ENCODE measurements around the gene RIPK3. TPM values are rescaled to one million over a fixed set of nuclear protein-coding genes. Genes with fewer than 3 reads are reported as not detected.

The RIPK3 gene
- total RNA-seq, 4 donors from 2014 or later, result 6.3 to 18.0 (median 7.2) TPM

DNA sequence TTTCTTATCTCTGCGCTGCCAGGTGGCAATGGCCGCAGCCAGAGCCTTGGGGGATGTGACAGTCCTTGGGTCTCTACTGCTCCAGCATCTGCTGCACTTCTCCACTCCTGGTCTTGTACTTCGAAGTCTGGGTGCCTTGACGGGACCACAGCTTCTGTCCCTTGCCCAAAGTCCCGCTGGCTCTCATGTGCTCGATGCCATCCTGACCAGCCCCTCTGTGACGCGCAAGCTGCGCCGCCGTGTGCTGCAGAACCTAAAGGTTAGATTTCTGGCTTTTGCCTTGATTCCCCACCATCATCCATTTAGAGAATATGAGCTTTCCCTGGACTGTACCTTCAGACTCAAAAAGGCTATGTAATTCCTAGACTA lies 35.8 kb downstream of the RIPK3 start:
- intact Hi-C loops (cut with DNase I; ENCODE audit: low total_unique reads), result no loop called here
- 90 to 97% methylated on average over 11 of the region's 11 CpGs for WGBS, 2 donors
- H3K4me3 ChIP-seq (ENCODE audit: low read depth, poor library complexity, severe bottlenecking), result no peak overlapping the region
- TF ChIP-seq, protein P1, sequence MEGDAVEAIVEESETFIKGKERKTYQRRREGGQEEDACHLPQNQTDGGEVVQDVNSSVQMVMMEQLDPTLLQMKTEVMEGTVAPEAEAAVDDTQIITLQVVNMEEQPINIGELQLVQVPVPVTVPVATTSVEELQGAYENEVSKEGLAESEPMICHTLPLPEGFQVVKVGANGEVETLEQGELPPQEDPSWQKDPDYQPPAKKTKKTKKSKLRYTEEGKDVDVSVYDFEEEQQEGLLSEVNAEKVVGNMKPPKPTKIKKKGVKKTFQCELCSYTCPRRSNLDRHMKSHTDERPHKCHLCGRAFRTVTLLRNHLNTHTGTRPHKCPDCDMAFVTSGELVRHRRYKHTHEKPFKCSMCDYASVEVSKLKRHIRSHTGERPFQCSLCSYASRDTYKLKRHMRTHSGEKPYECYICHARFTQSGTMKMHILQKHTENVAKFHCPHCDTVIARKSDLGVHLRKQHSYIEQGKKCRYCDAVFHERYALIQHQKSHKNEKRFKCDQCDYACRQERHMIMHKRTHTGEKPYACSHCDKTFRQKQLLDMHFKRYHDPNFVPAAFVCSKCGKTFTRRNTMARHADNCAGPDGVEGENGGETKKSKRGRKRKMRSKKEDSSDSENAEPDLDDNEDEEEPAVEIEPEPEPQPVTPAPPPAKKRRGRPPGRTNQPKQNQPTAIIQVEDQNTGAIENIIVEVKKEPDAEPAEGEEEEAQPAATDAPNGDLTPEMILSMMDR (IDR thresholded peaks at IDR 0.05), result no peak
- no peak for TF ChIP-seq POLR2A (IDR thresholded peaks at IDR 0.05)
- no peak for DNase-seq (ENCODE audit: low spot score in 2 of 2)

DNA sequence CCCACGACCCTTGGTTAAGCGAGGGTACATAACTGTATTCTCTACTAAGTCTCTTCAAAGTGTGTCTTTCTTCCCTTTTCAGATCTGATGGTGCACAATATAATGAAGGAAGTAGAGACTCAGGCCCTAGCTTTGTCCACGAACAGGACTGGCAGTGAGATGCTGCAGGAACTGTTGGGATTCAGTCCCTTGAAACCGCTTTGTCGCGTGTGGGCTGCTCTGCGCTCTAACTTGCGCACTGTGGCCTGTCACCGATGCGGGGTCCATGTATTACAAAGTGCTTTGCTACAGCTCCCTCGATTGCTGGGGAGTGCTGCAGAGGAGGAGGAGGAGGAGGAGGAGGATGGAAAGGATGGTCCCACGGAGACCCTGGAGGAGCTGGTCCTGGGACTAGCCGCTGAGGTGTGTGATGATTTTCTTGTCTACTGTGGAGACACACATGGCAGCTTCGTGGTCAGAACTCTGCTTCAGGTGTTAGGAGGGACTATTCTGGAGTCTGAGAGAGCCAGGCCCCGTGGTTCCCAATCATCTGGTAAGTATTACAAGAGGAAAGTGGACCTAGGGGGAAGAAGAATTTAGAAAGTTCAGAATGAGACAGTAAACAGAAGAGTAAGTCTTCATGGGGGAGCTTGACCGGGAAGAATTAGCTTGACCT lies 39.3 kb downstream of the RIPK3 start:
- H3K4me3 ChIP-seq (ENCODE audit: low read depth, poor library complexity, severe bottlenecking), result peak overlapping the region; percentile 85
- DNase-seq (ENCODE audit: low spot score in 2 of 2), result peak in 1 of 2 donors; percentile 70
- WGBS, 2 donors, result 25 to 29% methylated on average over 16 of the region's 16 CpGs
- intact Hi-C loops (cut with DNase I; ENCODE audit: low total_unique reads), result no loop called here
- TF ChIP-seq POLR2A (IDR thresholded peaks at IDR 0.05), result no peak
- TF ChIP-seq, protein P1 (IDR thresholded peaks at IDR 0.05), result no peak

DNA sequence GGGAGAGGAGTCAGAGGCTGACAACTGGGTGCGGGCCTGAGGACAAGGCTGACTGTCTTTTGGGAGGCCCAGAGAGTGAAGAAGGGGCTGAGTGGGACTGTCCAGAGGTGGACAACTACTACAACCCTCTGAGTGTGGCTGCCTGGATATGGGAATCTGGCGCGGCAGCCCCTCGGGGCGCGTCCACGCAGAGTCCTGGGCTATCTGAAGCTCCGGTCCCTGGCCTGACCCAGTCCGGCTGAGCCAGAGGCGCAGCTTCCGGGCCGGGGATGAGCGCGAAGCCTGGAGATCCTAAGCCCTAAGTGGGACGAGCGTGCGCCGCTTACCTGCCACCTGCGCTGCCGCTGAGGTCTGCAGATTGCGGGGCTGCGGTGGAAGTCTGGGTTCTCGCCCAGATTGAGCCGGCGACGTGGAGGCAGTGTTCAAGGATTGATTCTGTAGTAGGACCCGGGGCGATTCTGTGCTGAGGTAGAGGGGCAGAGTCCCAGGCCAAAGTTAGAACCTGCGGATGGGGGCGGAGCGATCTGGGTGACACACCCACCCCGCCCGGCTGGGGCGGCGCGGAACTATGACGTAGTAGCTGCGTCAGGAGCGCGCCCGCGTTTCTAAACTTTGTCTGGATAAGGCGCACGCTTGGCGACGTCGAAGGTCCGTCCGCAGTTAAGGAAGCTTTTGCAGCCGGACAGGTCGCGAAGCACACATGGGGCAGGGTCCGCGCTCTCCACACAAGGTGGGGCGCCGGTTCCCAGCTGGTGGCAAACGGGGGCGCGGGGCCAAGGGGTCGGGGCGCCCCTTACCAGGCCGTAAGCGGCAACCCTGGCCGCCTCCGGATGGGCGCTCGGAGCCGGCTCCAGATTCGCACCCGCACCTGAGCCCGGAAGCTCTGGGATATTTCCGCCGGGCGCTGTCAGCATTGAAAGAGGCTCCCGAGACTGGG lies 40.3 kb downstream of the RIPK3 start, which contains the start of the genes DHRS1 and NOP9:
Gene DHRS1 (minus strand): TSS at position 526 of the 937 bp plus-strand sequence. CDS start 674 bp downstream, outside the sequence.
Gene NOP9 (plus strand): TSS at position 596 of the 937 bp plus-strand sequence. CDS start 105 bp downstream, at position 701.
- 0 to 1% methylated on average over 47 to 66 of the region's 75 CpGs for WGBS, 2 donors
- H3K4me3 ChIP-seq (ENCODE audit: low read depth, poor library complexity, severe bottlenecking), result peak within 1 kb of the TSS; percentile 85
- TF ChIP-seq, protein P1 (IDR thresholded peaks at IDR 0.05), result no peak
- peak in 1 of 2 donors; percentile 32 for TF ChIP-seq POLR2A (IDR thresholded peaks at IDR 0.05)
- intact Hi-C loops (cut with DNase I; ENCODE audit: low total_unique reads), result no loop called here
- DNase-seq (ENCODE audit: low spot score in 2 of 2), result peak; percentile 90 to 99

DNA sequence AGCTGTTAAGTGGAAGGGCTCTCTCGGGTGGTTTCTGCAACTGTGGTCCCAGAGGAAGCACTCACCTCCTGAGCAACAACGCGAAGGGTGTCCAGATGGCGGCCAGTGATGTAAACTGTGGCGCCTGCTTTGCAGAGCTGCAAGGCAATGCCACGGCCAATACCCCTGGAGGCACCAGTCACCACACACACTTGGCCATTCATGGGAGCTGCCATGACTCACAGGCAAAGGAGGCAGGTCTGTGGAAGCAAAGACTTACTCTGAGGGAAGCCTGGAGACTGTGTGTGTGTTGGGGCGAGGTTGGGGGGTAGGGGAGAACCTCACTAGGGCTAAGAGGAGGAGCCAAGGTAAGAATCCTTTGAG lies 40.9 kb downstream of the RIPK3 start:
- H3K4me3 ChIP-seq (ENCODE audit: low read depth, poor library complexity, severe bottlenecking), result peak overlapping the region; percentile 85
- intact Hi-C loops (cut with DNase I; ENCODE audit: low total_unique reads), result no loop called here
- DNase-seq (ENCODE audit: low spot score in 2 of 2), result no peak
- WGBS, 2 donors, result 31 to 38% methylated on average over 7 of the region's 7 CpGs
- TF ChIP-seq, protein P1 (IDR thresholded peaks at IDR 0.05), result no peak
- TF ChIP-seq POLR2A (IDR thresholded peaks at IDR 0.05), result no peak

DNA sequence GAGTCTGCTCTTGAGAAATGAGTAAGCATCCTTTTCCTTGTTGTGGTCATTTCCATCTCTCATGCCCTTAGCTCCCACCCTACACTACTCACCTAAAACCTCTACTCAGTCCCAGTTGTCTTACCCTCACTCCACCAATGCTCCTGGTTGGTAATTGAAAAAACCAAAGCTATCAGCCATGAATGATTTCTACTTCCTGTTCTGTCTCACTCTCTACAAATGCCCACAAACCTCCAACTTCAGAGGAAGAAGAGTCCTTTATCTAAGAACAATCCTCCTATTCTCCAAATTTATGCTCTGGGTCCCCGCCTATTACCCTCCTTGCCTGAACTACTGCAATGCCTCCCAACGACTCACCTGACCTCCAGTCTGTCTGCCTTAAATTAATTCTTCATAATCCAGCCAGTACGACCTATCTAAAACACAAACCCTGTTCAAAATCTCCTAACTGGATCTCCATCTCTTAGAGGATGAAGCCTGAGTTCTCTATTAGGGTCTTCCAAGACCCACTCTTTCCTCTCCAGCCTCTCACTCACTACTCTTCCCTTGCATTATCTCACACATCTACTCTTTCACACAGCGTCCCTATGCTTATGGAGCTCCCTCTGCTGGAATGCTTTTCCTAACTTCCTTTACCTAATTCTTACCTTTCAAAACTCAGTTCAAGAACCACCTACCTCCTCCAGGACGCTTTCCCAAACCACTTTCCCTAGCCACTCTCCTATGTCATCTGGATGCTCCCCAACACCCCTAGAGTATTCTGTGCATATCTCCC lies 42.4 kb downstream of the RIPK3 start:
- WGBS, 2 donors, result 40 to 45% methylated on average over 5 of the region's 5 CpGs
- H3K4me3 ChIP-seq (ENCODE audit: low read depth, poor library complexity, severe bottlenecking), result no peak overlapping the region
- TF ChIP-seq, protein P1 (IDR thresholded peaks at IDR 0.05), result peak in 1 of 3 donors; percentile 16
- no peak for TF ChIP-seq POLR2A (IDR thresholded peaks at IDR 0.05)
- intact Hi-C loops (cut with DNase I; ENCODE audit: low total_unique reads), result loop anchor here (2.0 kb wide), 1 partner anchor 55 kb away; the partner anchor contains the start of gene TINF2
- no peak for DNase-seq (ENCODE audit: low spot score in 2 of 2)

Measured in lower leg skin (tissue), 4 donors.